Uterus (tissue), 4 donors: ENCODE measurements around the gene EEF1E1. TPM values are rescaled to one million over a fixed set of nuclear protein-coding genes. Genes with fewer than 3 reads are reported as not detected.

Source experiments
- DNase-seq, 2 donors: peaks; one replicate each; pipeline ENCODE4 v3.0.0-alpha.2; 2019 to 2020
- H3K27ac ChIP-seq, 2 donors: fragments of 200-600 bp; sonication (generic); 1 replicate in 1 of 2; 2 replicates in 1 of 2; pipeline ENCODE4 v1.5.1; 2016 to 2018
- H3K27me3 ChIP-seq, 2 donors: fragments of 200-600 bp; sonication (generic); one replicate each; pipeline ENCODE4 v1.5.1; 2018 to 2019; ENCODE audit warnings: control low read depth in 1 of 2
- H3K36me3 ChIP-seq, 2 donors: fragments of 200-600 bp; sonication (generic); one replicate each; pipeline ENCODE4 v1.5.1; 2019; ENCODE audit warnings: control low read depth in 1 of 2
- H3K4me1 ChIP-seq, 2 donors: fragments of 200-600 bp; sonication (generic); one replicate each; pipeline ENCODE4 v1.5.1; 2018 to 2019; ENCODE audit warnings: control low read depth in 1 of 2
- H3K4me3 ChIP-seq, 2 donors: fragments of 200-600 bp; sonication (generic); 1 replicate in 1 of 2; 2 replicates in 1 of 2; pipeline ENCODE4 v1.5.1; 2018 to 2019; ENCODE audit warnings: mild to moderate bottlenecking in 1 of 2
- H3K9me3 ChIP-seq, 2 donors: fragments of 200-600 bp; sonication (generic); one replicate each; pipeline ENCODE4 v1.5.1; 2019; ENCODE audit warnings: control low read depth in 1 of 2
- POLR2A ChIP-seq, 2 donors: fragments of 450-650 bp; IDR thresholded peaks; one replicate each; pipeline ENCODE4 v1.6.1; 2016; ENCODE audit warnings: antibody characterized with exemption in 2 of 2, mild to moderate bottlenecking in 1 of 2, moderate library complexity in 1 of 2
- intact Hi-C: fragments of 100-400 bp; cut with DNase I; formaldehyde crosslinking; loops from one replicate; pipeline ENCODE4 v1.15.1; 2023; ENCODE audit warnings: low total_unique reads
- total RNA-seq, 4 donors: library from RNA; depleted of rRNA in 3 of 4; stranded (reverse); fragments of >200 nt in 3 of 4; gene quantifications; one replicate each; pipeline versions ENCODE4 v1.1.0 to v1.2.4, GENCODE V29; 2014 to 2023
- TF ChIP-seq, protein P1 (sequence below), 4 experiments: fragments of 200-600 bp in 2 of 4; fragments of 450-650 bp in 2 of 4; sonication (generic) in 2 of 4; IDR thresholded peaks; one replicate each; pipeline ENCODE4 v1.5.1; 2016 to 2019; ENCODE audit warnings: antibody characterized with exemption in 4 of 4, mild to moderate bottlenecking in 2 of 4, moderate library complexity in 1 of 4
- donor health status: DM: yes; HTN: yes; CAD: no.

The EEF1E1 gene
- 10 to 100 TPM; 12.6 to 33.2 (median 26.9) TPM for total RNA-seq

DNA sequence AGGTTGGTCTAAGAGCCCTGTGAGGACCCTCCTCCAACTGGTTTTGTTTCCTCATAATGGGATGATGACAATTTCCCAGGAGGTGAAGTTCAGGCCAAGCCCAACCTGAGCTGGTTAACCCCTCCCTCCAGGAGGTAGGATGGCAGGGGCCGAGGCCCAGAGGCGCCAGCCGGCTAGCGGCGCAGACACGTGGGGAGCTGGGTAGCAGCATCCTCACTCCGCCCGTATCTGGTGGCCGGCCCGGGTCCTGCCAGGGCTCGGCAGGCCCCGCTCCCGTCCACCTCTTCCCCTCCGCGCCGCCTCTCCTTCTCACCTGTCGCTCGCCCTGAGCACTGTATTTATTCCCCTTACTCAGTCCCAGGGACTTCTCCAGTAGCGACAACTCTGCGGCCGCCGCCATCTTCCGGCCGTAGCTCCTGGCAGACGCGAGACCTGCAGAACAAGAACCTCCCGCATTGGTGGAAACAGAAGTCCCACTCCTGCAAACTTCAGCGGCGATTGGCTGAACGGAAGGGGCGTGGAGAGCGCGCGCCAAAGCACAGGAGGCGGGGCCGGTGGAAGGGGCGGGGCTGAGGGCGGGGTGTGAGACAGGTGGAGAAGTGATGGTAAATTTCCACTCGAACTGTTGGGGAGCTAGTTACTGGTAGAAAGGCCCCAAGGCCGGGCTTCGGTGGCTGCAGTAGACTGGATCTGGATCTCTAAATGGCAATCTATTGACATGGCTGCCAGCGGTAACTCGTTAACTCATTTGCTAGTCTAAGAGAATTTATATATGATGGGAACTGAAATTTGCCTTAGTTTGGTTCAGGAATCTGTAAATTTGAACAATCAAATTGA is at the start of gene EEF1E1:
Gene EEF1E1 (minus strand): TSS at position 427 of the 837 bp plus-strand sequence. CDS start 27 bp downstream, at position 400.
- Histone ChIP-seq H3K4me1 (no peaks in the 10 kb centered on the region), H3K27ac (peak within 1 kb of the TSS; percentile 12 to 57), H3K9me3 (no peaks in the 10 kb centered on the region), H3K27me3 (no peaks in the 10 kb centered on the region), H3K36me3 (no peaks in the 10 kb centered on the region), H3K4me3 (peak within 1 kb of the TSS; percentile 72 to 82)
- intact Hi-C loops = no loop called here
- peak in 1 of 2 donors; percentile 34 for TF ChIP-seq POLR2A (IDR thresholded peaks at IDR 0.05)
- TF ChIP-seq, protein P1, sequence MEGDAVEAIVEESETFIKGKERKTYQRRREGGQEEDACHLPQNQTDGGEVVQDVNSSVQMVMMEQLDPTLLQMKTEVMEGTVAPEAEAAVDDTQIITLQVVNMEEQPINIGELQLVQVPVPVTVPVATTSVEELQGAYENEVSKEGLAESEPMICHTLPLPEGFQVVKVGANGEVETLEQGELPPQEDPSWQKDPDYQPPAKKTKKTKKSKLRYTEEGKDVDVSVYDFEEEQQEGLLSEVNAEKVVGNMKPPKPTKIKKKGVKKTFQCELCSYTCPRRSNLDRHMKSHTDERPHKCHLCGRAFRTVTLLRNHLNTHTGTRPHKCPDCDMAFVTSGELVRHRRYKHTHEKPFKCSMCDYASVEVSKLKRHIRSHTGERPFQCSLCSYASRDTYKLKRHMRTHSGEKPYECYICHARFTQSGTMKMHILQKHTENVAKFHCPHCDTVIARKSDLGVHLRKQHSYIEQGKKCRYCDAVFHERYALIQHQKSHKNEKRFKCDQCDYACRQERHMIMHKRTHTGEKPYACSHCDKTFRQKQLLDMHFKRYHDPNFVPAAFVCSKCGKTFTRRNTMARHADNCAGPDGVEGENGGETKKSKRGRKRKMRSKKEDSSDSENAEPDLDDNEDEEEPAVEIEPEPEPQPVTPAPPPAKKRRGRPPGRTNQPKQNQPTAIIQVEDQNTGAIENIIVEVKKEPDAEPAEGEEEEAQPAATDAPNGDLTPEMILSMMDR (IDR thresholded peaks at IDR 0.05) = peak in 1 of 4 experiments; percentile 21
- DNase-seq = peak; percentile 92 to 93

DNA sequence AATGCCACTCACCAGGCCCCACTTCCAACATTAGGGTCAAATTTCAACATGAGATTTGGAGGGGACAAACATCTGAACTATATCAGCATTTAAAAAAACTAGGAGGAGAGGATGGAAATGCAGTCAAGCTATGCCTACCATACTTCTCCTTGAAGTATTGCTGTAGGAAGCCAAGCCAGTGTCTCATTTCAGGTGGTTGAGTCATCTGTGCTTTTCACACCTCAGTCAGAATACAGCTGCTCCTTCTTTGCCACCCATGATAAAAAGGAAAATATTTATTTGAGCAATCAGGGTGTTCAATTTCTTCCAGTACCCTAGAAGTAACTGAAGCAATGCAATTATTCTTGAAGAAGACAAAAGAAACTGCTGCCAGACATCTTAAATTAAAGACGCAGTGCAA is 47.0 kb upstream of the EEF1E1 start:
- Histone ChIP-seq H3K9me3 (no peaks in the 10 kb centered on the region), H3K27me3 (no peaks in the 10 kb centered on the region), H3K4me1 (no peaks in the 10 kb centered on the region), H3K4me3 (no peak overlapping the region), H3K36me3 (no peaks in the 10 kb centered on the region), H3K27ac (no peak overlapping the region)
- DNase-seq = no peak
- intact Hi-C loops = no loop called here
- no peak for TF ChIP-seq POLR2A (IDR thresholded peaks at IDR 0.05)
- TF ChIP-seq, protein P1 (IDR thresholded peaks at IDR 0.05) = no peak

DNA sequence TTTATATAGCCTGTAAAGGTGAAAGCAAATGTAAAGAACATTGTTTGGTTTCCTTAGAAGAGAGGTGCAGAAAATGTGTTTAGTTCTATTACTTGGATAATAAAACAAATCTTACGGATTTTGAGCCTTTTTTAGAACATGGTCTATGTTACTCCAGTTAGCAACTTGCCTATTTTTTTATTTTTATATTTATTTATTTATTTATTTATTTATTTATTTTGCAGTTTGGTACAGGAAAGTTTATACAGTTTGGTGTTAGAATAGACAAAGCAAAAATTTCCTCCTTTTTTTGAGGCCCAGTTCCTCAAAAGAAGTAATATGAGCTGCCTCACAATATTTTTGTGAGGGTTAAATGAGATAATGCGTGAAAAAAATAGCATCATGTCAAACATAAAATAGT is 41.6 kb upstream of the EEF1E1 start:
- TF ChIP-seq POLR2A (IDR thresholded peaks at IDR 0.05) = no peak
- TF ChIP-seq, protein P1 (IDR thresholded peaks at IDR 0.05) = no peak
- Histone ChIP-seq H3K4me1 (no peaks in the 10 kb centered on the region), H3K36me3 (no peaks in the 10 kb centered on the region), H3K27ac (no peak overlapping the region), H3K4me3 (no peak overlapping the region), H3K9me3 (no peaks in the 10 kb centered on the region), H3K27me3 (no peaks in the 10 kb centered on the region)
- intact Hi-C loops = no loop called here
- DNase-seq = no peak

DNA sequence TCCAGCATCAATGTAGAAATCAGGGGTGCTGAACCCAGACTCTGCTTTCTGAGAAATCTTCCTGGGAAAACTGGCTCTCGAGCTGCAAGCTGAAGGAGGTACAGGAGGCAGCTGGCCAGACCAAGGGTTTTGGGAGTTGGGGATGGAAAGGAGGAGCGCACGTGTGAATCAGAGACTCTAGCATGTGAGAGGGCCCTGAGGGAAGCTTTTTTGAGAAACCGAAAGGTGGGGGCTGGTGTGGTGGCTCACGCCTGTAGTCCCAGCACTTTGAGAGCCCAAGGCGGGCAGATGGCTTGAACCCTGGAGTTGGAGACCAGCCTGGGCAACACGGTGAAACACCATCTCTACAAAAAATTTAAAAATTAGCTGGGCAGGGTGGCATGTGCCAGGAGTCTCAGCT is 37.1 kb upstream of the EEF1E1 start:
- DNase-seq = no peak
- Histone ChIP-seq H3K4me1 (no peaks in the 10 kb centered on the region), H3K27ac (no peak overlapping the region), H3K9me3 (no peaks in the 10 kb centered on the region), H3K27me3 (no peaks in the 10 kb centered on the region), H3K36me3 (no peaks in the 10 kb centered on the region), H3K4me3 (no peak overlapping the region)
- intact Hi-C loops = no loop called here
- TF ChIP-seq POLR2A (IDR thresholded peaks at IDR 0.05) = no peak
- TF ChIP-seq, protein P1 (IDR thresholded peaks at IDR 0.05) = no peak

DNA sequence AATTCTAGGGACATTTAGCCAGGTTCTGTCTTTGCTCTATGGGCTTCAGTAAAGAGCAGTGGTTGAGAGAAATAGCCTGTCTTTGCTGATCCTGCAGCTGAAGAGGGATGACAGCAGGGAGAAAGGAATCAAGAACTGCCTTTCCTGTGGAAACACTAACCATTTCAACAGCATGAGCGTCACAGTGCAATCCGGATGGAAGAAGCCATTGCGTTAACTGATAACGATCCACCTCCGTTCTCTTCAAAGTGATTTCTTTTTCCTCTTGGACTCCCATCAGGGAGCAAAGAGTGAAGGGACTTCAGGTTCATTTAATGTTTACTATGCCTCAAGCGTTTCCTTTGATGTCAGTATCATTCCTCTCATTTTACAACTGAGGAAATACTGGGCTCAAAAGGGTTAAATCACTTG is 35.2 kb upstream of the EEF1E1 start:
- no peaks in the 10 kb centered on the region for H3K4me1 ChIP-seq
- H3K4me3 ChIP-seq = no peak overlapping the region
- intact Hi-C loops = no loop called here
- no peak for TF ChIP-seq POLR2A (IDR thresholded peaks at IDR 0.05)
- TF ChIP-seq, protein P1 (IDR thresholded peaks at IDR 0.05) = no peak
- no peaks in the 10 kb centered on the region for H3K9me3 ChIP-seq
- no peaks in the 10 kb centered on the region for H3K36me3 ChIP-seq
- DNase-seq = no peak
- H3K27me3 ChIP-seq = no peaks in the 10 kb centered on the region
- H3K27ac ChIP-seq = no peak overlapping the region
